Right lobe of liver (tissue), 6 donors: ENCODE data around the gene SH2D3A. TPM values are rescaled to one million over a fixed set of nuclear protein-coding genes. Genes with fewer than 3 reads are reported as not detected.

ENCODE experiments used
- ATAC-seq, 4 donors: fragments of 200-7000 bp; cut with Tn5 transposase; one replicate each; pipeline ENCODE4 v1.9.1; 2020; ENCODE audit warnings: mild to moderate bottlenecking in 4 of 4, moderate library complexity in 4 of 4
- DNase-seq, 3 donors: peaks; one replicate each; pipeline ENCODE4 v3.0.0-alpha.2; 2020
- H3K27ac ChIP-seq, 3 donors: fragments of 200-600 bp; one replicate each; pipeline ENCODE4 v1.8.0; 2022
- H3K27me3 ChIP-seq, 2 donors: fragments of 200-600 bp; one replicate each; pipeline ENCODE4 v1.8.0; 2022
- H3K36me3 ChIP-seq, 4 donors: fragments of 200-600 bp; sonication (generic) in 1 of 4; one replicate each; pipeline versions ENCODE4 v1.5.1 to v1.8.0; 2017 to 2022; ENCODE audit warnings: control low read depth in 1 of 4
- H3K4me1 ChIP-seq, 4 donors: fragments of 200-600 bp; sonication (generic) in 1 of 4; one replicate each; pipeline versions ENCODE4 v1.5.1 to v1.8.0; 2017 to 2022; ENCODE audit warnings: control low read depth in 1 of 4
- H3K4me3 ChIP-seq, 3 donors: fragments of 200-600 bp; one replicate each; pipeline ENCODE4 v1.8.0; 2022
- H3K9me3 ChIP-seq, 4 donors: fragments of 200-600 bp; sonication (generic) in 1 of 4; one replicate each; pipeline versions ENCODE4 v1.5.1 to v1.8.0; 2017 to 2022; ENCODE audit warnings: control low read depth in 1 of 4
- CTCF ChIP-seq, 4 donors: fragments of 200-600 bp in 3 of 4; fragments of 450-650 bp in 1 of 4; IDR thresholded peaks; one replicate each; pipeline versions ENCODE4 v1.5.1 to v1.8.0; 2016 to 2022; ENCODE audit warnings: antibody characterized with exemption in 4 of 4, mild to moderate bottlenecking in 2 of 4
- POLR2A ChIP-seq: fragments of 450-650 bp; IDR thresholded peaks from one replicate; pipeline ENCODE4 v1.6.1; 2017; ENCODE audit warnings: antibody characterized with exemption, mild to moderate bottlenecking
- WGBS: methylation state at CpG from one replicate; pipeline ENCODE4 v1.1.6; 2018; ENCODE audit warnings: low coverage, low lambda C conversion rate; ENCODE audit not compliant: insufficient coverage; ENCODE audit errors: missing lambda C conversion rate; 5-methylcytosine and 5-hydroxymethylcytosine counted together
- intact Hi-C, 2 donors: fragments of 100-400 bp; cut with DNase I; formaldehyde crosslinking; loops; one replicate each; pipeline versions ENCODE4 v1.11.2 to v1.14.1; 2022
- total RNA-seq, 6 experiments: library from RNA; depleted of rRNA in 2 of 6; stranded (reverse); fragments of >200 nt in 2 of 6; fragmentation: NEBNext Ultra II Directional in 3 of 6; extraction: Animal tissue kit (Norgen Biotek cat#: 25700) in 3 of 6; gene quantifications; one replicate each; pipeline versions ENCODE4 v1.1.0 to v1.2.4, GENCODE V29; 2016 to 2023
- donor health status: DM: no; HTN: yes; CAD: no.
- donor health status: DM: no; HTN: no; CAD: no.
- donor health status: DM: no; HTN: no; CAD: no.
- donor health status: DM: no; HTN: yes; CAD: no.
- donor health status: DM: no; HTN: yes; CAD: no.

Gene SH2D3A
- total RNA-seq, 6 experiments from 2014 or later = 0.72 to 2.3 (median 1.3) TPM

- DNase-seq (peak in 2 of 3 donors; percentile 55 to 74), ATAC-seq (peak; percentile 12 to 35 (median 20))
- Histone ChIP-seq H3K9me3 (no peaks in the 10 kb centered on the region), H3K27me3 (no peaks in the 10 kb centered on the region), H3K27ac (peak overlapping the region; percentile 65 to 86 (median 67)), H3K36me3 (no peaks in the 10 kb centered on the region), H3K4me3 (peak overlapping the region in 2 of 3 donors; percentile 34 to 40), H3K4me1 (peaks cover 0 to 79% (median 23%) of the 10 kb centered on the region in 4 donors)
- 27% methylated on average over 12 of the region's 16 CpGs for WGBS
- intact Hi-C loops = no loop called here
- TF ChIP-seq POLR2A (peak; percentile 25), CTCF (IDR thresholded peaks at IDR 0.05) (no peak)
Measured at GRCh38 chr19:6725513-6726231, 41.6 kb downstream of the SH2D3A start.

GRCh38 chr19:6724631-6725492 is 42.4 kb downstream of the SH2D3A start:
- H3K27ac ChIP-seq = peak overlapping the region; percentile 65 to 86 (median 67)
- WGBS = 15% methylated on average over 15 of the region's 15 CpGs
- no peaks in the 10 kb centered on the region for H3K9me3 ChIP-seq
- no peaks in the 10 kb centered on the region for H3K36me3 ChIP-seq
- DNase-seq (peak in 2 of 3 donors; percentile 29 to 35), ATAC-seq (peak in 1 of 4 donors; percentile 1)
- TF ChIP-seq POLR2A (no peak), CTCF (IDR thresholded peaks at IDR 0.05) (no peak)
- intact Hi-C loops = no loop called here
- peak overlapping the region; percentile 1 to 40 (median 34) for H3K4me3 ChIP-seq
- H3K27me3 ChIP-seq = no peaks in the 10 kb centered on the region
- H3K4me1 ChIP-seq = peaks cover 0 to 79% (median 23%) of the 10 kb centered on the region in 4 donors

- Histone ChIP-seq H3K27me3 (no peaks in the 10 kb centered on the region), H3K4me1 (peaks cover 0 to 70% (median 20%) of the 10 kb centered on the region in 4 donors), H3K27ac (peak overlapping the region; percentile 65 to 86 (median 67)), H3K9me3 (no peaks in the 10 kb centered on the region), H3K36me3 (no peaks in the 10 kb centered on the region), H3K4me3 (peak overlapping the region; percentile 12 to 95 (median 39))
- intact Hi-C loops = no loop called here
- ATAC-seq (no peak), DNase-seq (peak in 2 of 3 donors; percentile 12 to 23)
- 23% methylated on average over 5 of the region's 5 CpGs for WGBS
- TF ChIP-seq CTCF (IDR thresholded peaks at IDR 0.05) (no peak), POLR2A (no peak)
Measured at GRCh38 chr19:6723738-6724137, 43.5 kb downstream of the SH2D3A start.

- WGBS = 2% methylated on average over 11 of the region's 13 CpGs
- DNase-seq (peak; percentile 68 to 90 (median 78)), ATAC-seq (peak in 3 of 4 donors; percentile 4 to 25 (median 5))
- Histone ChIP-seq H3K4me3 (peak overlapping the region; percentile 12 to 95 (median 39)), H3K9me3 (no peaks in the 10 kb centered on the region), H3K27ac (peak overlapping the region; percentile 65 to 86 (median 67)), H3K36me3 (peaks cover 0 to 3% (median 2%) of the 10 kb centered on the region in 4 donors), H3K27me3 (no peaks in the 10 kb centered on the region), H3K4me1 (peaks cover 0 to 64% (median 17%) of the 10 kb centered on the region in 4 donors)
- TF ChIP-seq POLR2A = peak; percentile 49
- TF ChIP-seq CTCF (IDR thresholded peaks at IDR 0.05) = no peak
- intact Hi-C loops = no loop called here
Measured at GRCh38 chr19:6723108-6723618, 44.1 kb downstream of the SH2D3A start.
